Measurements from ENCODE around the gene HRCT1. TPM values are rescaled to one million over a fixed set of nuclear protein-coding genes. Genes with fewer than 3 reads are reported as not detected.

The HRCT1 gene
- total RNA-seq, 1 experiment from 2014 or later = not detected

DNA sequence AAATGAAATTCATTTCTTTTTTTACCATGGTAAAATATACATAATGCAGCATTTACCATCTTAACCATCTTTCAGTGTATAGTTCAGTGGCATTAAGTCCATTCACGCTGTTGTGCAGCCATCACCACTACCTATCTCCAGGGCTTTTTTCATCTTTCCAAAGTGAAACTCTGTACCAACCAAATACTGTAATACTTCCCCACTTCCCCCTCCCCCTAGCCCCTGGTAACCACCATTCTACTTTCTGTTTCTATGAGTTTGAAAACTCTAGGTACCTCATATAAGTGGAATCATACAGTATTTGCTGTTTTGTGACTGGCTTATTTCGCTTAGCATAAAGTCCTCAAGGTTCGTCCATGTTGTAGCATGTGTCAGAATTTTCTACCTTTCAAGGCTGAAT is 26.7 kb downstream of the HRCT1 start:
- WGBS (ENCODE audit: extremely low coverage, insufficient read length, low lambda C conversion rate) = no CpG with 5 or more reads among the region's 3 CpGs
- no peaks in the 10 kb centered on the region for H4K20me1 ChIP-seq (ENCODE audit: control insufficient read depth, insufficient read depth, insufficient read length)
- no peaks in the 10 kb centered on the region for H3K27me3 ChIP-seq (ENCODE audit: insufficient read depth, low read length)
- H3K23me2 ChIP-seq (ENCODE audit: insufficient read length, low read depth, low read length, poor library complexity, severe bottlenecking) = no peaks in the 10 kb centered on the region
- H3K56ac ChIP-seq (ENCODE audit: insufficient read length, low read depth, low read length) = no peak overlapping the region
- no peak overlapping the region for H4K91ac ChIP-seq (ENCODE audit: insufficient read length, low read depth, low read length)
- 0 out of 5 replicates have a peak, but pooled peaks cover 0 to 3% of the 10 kb centered on the region in 2 experiments for H3K9me3 Mint-ChIP-seq
- no peak overlapping the region for H3T11ph ChIP-seq (ENCODE audit: low read length)
- H3K4ac ChIP-seq (ENCODE audit: low read depth, low read length) = no peak overlapping the region
- no peak overlapping the region for H3K27ac ChIP-seq (ENCODE audit: insufficient read length, low read depth, low read length)
- H2BK12ac ChIP-seq (ENCODE audit: insufficient read length, low read depth, low read length) = no peak overlapping the region
- peaks cover 12% of the 10 kb centered on the region for H3K27me3 Mint-ChIP-seq (ENCODE audit: low read depth)
- H3K4me1 Mint-ChIP-seq = no peaks in the 10 kb centered on the region; a peak in 1 of 4 replicates
- no peak overlapping the region for H2BK5ac ChIP-seq (ENCODE audit: insufficient read length, low read length)
- H3K9me3 ChIP-seq (ENCODE audit: control insufficient read depth, low read depth, low read length) = no peaks in the 10 kb centered on the region
- no peak overlapping the region for H4K8ac ChIP-seq (replicated peaks; ENCODE audit: insufficient read length, low read depth, low read length)
- no peak overlapping the region for H3K9ac ChIP-seq (ENCODE audit: extremely low read depth, insufficient read length, low read length)
- TF ChIP-seq, protein P1, sequence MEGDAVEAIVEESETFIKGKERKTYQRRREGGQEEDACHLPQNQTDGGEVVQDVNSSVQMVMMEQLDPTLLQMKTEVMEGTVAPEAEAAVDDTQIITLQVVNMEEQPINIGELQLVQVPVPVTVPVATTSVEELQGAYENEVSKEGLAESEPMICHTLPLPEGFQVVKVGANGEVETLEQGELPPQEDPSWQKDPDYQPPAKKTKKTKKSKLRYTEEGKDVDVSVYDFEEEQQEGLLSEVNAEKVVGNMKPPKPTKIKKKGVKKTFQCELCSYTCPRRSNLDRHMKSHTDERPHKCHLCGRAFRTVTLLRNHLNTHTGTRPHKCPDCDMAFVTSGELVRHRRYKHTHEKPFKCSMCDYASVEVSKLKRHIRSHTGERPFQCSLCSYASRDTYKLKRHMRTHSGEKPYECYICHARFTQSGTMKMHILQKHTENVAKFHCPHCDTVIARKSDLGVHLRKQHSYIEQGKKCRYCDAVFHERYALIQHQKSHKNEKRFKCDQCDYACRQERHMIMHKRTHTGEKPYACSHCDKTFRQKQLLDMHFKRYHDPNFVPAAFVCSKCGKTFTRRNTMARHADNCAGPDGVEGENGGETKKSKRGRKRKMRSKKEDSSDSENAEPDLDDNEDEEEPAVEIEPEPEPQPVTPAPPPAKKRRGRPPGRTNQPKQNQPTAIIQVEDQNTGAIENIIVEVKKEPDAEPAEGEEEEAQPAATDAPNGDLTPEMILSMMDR (conservative IDR thresholded peaks at IDR 0.05) = no peak
- no peak overlapping the region for H4K5ac ChIP-seq (ENCODE audit: insufficient read length, low read depth, low read length)
- H3K79me2 ChIP-seq (ENCODE audit: insufficient read depth, low read length) = no peaks in the 10 kb centered on the region
- H3K4me1 ChIP-seq (ENCODE audit: insufficient read depth, low read length) = no peaks in the 10 kb centered on the region
- no peak overlapping the region for H2AK5ac ChIP-seq (ENCODE audit: insufficient read length, low read length)
- no peak overlapping the region for H3K23ac ChIP-seq (ENCODE audit: insufficient read length, low read depth, low read length)
- no peak for DNase-seq
- no peak overlapping the region for H3K4me2 ChIP-seq (ENCODE audit: insufficient read depth, insufficient read length, low read length)
- H3K79me1 ChIP-seq (ENCODE audit: insufficient read depth, low read depth, low read length, poor library complexity, severe bottlenecking) = no peaks in the 10 kb centered on the region
- no peak overlapping the region for H2BK20ac ChIP-seq (ENCODE audit: low read depth, low read length, poor library complexity, severe bottlenecking)
- H2BK120ac ChIP-seq (ENCODE audit: low read depth, low read length, poor library complexity, severe bottlenecking) = no peak overlapping the region
- no peak overlapping the region for H3K27ac Mint-ChIP-seq
- H3K4me3 Mint-ChIP-seq = no peak overlapping the region
- no peak overlapping the region for H2AFZ ChIP-seq (ENCODE audit: low read length)
- no peak overlapping the region for H3K14ac ChIP-seq (ENCODE audit: insufficient read depth, low read length)
- no peaks in the 10 kb centered on the region for H3K36me3 Mint-ChIP-seq (ENCODE audit: insufficient read depth in 1 of 3, low read depth in 3 of 3)
- no peak overlapping the region for H2BK15ac ChIP-seq (ENCODE audit: low read depth, low read length)
- H3K18ac ChIP-seq (ENCODE audit: insufficient read length, low read depth, low read length) = no peak overlapping the region

Data from H9 (cell line).